Renal cortex interstitium (tissue), 11 donors: ENCODE data around the gene ZBTB7B. TPM values are rescaled to one million over a fixed set of nuclear protein-coding genes. Genes with fewer than 3 reads are reported as not detected.
A peak's percentile ranks its signal among the peaks of the same experiment; 100 is the strongest.
"Not testable (repeated sequence)": the region's sequence is repeated elsewhere in the genome, so short reads cannot be mapped to it uniquely, and the experiment has no call there.

Experiments used
- DNase-seq, 11 donors: peaks; one replicate each; pipeline ENCODE4 v3.0.0-alpha.2; 2013; ENCODE audit warnings: low read depth in 9 of 11, low spot score in 4 of 11; ENCODE audit errors: extremely low read depth in 1 of 11
- polyA plus RNA-seq, 3 donors: library from polyadenylated mRNA; unstranded; fragments of 120-200 nt; gene quantifications; one replicate each; pipeline ENCODE4 v1.2.1, GENCODE V29; 2013; ENCODE audit not compliant: insufficient read length in 3 of 3

ZBTB7B gene
- polyA plus RNA-seq, 3 donors = 12.6 to 18.6 (median 14.5) TPM

DNA sequence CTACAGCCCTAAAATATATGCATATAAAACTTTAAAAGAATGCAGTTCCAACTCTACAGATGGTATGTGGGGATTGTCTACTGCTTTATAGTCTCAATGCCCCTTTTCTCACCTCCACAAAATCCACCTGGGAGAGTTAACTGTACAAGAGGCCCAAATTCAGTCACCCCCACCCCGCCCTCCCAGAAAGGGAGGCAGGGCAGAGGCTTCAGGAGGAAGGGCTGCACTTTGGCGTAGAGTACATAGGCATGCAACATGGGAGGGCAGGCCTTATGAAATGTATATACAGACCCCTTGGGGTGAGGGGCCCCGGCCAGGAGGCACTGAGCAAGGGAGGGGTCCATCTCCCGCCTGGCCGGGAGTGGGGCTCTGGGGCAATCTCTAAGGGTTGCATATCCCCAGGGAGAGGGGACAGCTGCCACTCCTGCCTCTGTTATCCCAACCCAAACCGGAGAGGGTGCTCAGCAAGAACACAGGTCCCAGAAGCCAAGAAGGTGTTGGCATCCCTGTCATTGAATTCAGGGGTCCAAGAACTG lies 39.7 kb upstream of the ZBTB7B start:
- DNase-seq = no peak

DNA sequence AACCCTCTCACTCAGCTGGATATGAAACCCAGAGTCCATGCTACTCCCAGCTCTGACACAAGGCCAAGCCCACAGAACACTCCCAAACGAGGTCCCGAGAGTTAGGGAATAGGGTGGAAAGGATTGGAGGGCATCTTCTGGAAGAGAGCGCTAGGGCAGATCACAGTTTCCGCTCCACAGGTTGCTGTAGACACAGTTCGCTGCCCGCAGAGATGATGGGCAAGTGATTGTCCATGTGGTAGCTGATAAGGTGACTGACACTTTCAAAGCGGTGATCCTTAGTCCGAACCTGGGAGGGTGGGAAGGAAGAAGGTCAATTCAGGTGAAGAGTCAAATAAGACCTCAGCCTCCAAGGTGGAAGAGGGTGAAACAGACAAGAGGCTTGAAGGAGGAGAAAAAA lies 39.0 kb upstream of the ZBTB7B start:
- no peak for DNase-seq

DNA sequence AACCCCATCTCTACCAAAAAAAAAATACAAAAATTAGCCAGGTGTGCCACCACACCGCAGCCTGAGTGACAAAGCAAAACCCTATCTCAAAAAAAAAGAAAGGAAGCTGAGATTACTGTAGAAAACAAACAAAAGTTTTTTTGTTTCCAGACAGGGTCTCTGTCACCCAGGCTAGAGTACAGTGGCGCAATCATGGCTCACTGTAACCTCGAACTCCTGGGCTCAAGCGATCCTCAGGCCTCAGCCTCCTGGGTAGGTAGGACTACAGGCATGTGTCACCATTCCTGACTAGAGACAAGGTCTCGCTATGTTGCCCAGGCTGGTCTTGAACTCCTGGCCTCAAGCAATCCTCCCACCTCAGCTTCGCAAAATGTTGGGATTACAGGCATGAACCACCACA lies 38.2 kb upstream of the ZBTB7B start:
- DNase-seq = no peak

DNA sequence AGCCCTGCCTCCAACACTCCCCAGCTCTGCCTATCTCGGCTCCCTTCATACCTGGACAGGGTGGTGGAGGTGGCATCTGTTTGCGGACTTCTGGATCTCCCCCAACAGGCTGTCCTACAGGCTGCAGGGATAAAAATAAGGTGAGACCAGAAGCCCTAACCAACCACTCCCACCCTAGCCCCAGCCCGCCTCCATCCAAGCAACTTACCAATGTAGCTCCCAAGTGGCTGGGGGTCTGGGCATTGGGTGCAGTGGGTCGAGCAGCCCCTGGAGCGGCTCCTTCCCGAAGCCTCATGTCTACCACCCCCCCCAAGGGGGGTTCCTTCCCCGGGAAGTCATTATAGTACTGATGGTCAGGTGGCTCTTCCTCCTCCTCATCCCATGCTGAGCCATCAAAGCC lies 36.5 kb upstream of the ZBTB7B start:
- no peak for DNase-seq

DNA sequence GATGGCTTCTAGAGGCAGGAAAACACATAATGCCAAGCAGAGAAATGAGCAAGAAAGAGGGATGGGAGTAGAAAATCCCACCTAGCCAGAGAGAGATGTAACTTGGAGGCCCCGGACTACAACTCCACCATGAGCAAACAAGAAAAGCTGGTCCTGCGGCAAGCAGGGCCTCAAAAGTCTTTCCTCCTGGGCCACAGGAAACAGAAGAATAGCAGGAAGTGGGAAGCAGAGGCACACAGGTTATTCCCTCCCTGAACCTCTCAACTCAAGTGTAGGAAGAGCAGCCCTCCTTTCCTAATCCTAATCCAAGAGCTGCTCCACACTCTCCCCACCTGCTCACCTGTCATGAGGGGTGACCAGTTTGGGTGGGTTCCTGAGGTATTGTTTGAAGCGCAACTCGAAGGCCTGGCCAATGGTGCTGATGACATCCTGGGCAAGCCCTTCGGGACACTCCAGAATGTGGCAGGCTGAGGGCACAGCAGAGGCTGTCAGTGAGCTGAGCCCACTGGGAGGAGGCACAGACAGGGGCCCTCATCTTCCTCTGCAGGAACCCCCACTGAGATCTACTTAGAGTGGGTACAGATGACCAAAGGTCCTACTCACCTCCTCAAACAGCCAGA lies 35.2 kb upstream of the ZBTB7B start:
- no peak for DNase-seq

DNA sequence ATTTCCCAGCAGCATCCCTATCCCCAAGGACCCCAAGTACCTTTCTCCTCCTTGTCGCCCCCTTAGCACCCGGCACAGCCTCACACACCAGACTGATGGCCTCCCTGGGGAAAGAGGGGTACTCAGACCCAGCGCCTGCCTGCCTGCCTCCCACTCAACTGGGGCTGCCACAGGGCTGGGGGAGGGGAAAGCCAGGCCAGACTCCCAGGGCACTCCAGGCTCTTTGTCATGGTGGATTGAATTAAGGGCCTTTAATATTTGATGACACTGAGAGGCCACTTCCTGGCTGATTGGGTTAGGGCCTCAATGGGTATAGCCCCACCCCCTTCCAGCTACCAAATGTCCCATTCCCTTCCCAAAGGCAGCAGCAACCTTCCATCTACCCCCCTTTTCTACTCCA lies 33.9 kb upstream of the ZBTB7B start:
- DNase-seq = no peak

DNA sequence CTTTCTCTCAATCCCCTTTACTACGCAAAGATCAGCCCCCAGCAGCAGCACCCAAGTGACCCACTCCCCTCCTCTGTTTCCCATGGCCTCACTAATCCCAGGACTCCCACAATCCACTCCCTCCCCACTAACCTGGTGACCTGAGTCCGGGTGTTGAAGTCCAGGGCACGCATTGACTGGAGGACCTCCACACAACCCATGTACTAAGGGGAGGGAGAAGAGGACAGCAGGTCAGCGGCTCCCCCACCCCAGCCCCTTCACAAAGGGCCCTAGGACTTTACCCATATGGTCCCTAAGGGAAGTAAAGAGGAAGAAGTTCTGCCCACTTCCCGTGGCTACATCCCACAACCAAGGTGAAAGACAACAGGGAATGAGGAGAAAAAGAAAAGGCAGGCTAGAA lies 33.4 kb upstream of the ZBTB7B start:
- DNase-seq = no peak

DNA sequence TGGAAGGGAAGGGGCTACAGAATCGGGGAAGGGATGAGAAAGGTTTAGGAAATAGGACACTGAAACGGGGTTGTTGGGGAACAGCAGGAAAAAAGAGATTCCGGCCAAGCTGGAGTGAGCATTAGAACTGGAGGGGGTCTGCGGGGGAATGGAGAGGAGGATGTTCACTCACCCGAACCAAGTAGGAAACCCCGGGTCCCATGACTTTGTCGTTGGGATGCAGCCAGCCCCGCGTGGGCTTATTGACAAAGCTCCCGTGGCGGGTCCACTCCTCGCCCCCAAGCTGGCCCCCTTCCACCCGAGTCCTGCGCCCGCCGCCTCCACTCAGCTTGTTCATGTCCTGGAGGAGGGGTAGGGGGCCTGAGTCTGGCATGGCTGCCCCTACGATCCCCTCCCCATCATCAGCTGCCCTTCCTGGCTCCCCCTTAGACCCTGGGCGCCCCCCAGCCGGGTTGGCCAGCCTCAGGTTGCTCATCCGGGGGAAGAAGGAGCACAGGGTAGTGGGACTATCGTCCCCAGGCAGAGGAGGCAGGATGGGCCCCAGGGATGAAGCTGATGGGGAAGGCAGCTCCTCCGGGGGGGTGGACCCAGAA lies 32.6 kb upstream of the ZBTB7B start:
- no peak for DNase-seq

DNA sequence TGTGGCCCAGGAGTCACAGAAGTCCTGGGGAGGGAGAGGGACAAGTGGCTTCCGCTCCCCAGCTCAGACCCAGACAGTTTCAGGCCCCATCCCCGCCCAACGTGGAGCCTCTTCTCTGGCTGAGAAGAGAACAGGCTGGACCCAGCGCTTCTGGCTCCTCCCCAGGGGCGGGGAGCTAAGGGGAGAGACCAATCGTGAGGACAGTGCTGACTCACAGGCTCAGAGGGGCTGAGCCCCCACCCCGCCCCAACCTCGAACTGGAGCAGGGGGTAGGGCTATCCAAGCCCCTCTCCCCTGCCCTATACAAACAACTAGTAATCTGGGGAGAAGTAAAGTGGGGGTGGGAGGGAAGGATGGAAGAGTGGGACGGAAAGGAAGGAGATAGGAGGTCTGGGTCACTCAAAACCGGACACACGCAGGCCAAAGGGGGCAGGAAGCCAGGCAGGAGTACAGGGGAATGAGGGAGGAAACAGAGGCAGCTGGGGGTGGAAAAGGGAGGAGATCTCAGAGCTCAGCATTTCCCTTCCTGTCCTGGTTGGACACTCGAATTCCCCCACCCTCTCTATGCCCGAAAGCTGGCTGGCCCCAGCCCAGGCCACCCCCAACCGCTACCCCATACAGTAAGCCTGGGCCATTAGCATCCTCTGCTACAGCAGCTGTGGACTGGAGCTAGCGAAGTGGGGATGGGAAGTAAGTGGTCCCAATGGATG lies 31.8 kb upstream of the ZBTB7B start, which contains the start of gene SHC1:
Gene SHC1, minus strand, starts transcription at position 117 of the 710 bp plus-strand sequence. CDS start 221 bp downstream, outside the sequence.
- DNase-seq = peak in 10 of 11 donors; percentile 67 to 88 (median 81)

DNA sequence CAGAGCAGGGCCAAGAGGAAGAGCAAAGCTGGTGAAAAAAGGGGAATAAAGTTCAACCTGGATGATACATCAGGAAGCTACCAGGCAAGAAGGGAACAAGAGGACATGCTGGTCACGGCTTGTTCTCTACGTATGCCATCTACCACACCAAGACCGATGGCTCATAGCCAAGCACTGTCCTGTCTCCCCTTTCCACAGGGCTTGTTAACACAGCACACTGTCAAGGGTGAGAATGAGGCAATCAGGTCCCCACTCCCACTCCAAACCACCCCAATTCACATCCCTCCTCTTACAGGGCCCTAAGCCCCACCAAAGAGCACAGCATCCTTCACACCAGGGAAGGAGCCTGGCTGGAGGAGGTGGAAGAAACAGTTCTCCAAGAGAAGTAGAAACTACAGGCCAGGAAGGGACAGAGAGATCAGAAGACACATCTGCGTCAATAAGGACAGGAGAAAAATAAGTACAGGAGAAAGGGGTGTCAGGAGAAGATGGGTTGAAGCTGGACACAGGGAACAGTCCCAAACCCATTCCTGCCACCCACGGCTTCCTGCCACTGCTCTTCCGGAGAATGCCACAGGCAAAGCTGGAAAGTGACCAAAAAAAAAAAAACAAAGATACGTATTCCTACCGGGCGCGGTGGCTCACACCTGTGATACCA lies 31.1 kb upstream of the ZBTB7B start:
- no peak for DNase-seq

DNA sequence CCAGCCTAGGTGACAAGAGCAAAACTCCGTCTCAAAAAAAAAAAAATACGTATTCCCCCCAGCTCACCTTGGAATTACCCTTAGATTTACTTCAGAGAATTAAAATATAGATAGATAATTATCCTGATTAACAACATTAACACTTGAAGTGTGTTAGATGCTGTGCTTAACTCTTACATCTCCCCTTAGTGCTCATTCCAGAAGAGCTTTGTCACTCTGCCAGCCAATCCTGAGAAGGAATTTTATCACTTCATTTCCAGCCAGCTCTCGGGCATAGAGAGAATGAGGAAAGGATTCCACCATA lies 30.4 kb upstream of the ZBTB7B start:
- DNase-seq = no peak

DNA sequence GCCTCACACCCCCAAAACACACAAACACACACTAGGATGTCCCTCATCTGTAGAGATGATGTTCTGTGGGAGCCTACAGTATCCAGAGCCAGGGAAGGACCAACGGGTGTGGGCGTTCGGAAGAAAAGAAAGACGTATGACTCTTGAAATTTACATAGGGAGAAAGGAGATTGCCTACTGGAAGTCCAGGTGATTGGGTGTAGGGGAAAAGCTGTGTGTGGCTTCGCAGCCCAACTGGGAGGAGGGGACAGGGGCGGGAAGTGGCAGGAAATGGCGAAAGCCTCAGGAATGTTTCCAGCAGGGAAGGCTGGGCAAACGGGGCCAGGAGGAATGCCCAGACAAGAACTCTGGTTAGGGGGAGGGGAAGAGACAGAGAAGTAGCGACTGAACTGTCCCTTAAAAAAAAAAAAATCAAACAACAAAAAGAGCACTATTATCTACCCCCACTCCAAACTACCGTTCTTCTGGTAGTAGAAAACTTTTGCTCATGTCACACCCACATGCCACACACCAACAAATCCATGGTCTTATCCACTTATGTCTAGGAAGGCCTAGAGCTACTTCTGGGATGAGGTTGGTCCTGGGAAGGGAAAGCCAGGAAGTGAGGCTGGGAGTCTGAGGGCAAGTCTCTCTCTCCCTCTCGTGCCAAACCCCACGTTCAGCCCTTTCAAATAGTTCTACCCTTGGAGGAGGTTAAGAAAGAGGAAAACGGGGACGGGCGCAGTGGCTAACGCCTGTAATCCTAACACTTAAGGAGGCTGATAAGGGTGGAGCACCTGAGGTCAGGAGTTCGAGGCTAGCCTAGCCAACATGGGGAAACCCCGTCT lies 29.9 kb upstream of the ZBTB7B start:
- DNase-seq = peak in 1 of 11 donors; percentile 27

DNA sequence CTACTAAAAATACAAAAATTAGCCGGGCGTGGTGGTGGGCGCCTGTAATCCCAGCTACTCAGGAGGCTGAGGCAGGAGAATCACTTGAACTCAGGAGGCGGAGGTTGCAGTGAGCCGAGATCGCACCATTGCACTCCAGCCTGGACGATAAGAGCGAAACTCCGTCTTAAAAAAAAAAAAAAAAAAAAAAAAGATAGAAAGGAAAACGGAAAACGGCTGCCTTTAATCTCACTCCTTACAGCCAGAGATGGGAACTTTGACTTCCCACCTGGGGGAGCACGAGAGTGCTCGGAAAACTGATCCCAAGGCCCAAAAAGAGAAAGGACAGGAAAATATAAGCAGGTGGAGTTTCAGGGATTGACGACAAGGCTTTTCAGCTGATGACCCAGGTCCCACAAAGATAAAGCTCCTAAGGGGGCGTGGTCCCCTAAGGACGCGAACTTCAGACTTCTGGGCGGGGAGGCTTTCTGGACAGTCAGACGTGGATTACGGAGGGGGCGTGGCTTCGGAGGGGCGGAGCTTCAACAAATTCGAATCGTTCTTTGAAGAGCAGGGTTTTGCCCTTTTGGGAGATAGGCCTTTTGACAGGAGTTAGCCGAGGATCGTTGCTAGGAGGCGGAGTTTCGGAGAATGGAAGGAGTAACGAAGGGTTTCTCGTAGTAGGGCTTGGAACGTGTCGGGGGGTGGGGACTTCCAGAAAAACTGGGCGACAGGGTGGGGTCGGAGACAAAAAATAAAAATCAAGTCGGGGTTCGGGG lies 29.1 kb upstream of the ZBTB7B start:
- peak in 10 of 11 donors; percentile 83 to 96 (median 92) for DNase-seq

DNA sequence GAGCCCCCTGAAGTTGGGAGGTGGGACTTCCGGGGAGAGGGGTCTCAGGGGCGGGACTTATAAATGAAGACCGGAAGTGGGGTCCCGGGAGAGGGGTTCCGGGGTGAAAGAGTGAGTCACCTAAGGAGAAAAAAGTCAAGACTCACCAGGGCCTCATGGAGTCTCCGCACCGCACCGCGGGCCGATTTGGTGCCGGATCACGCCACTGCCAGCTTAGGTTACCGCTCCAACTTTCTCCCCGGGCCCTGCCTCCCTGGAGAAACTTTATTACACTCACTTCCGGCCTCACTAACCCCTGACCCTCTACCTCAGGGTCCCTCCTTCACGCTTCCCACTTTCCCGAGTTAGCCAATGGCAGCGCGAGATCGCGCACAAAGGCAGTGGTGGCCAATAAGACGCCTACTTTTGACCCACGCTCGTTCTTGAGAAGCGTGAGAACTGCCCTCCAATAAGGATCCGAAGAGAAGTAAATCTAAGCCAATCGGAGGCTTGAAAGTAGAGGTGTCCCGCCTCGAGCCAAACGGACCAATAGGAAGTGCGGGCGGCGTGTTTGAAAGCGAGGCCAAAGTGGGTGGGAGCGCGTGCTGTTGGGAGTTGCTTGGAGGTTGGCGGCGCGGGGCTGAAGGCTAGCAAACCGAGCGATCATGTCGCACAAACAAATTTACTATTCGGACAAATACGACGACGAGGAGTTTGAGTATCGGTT lies 28.3 kb upstream of the ZBTB7B start, which contains the start of gene CKS1B:
Gene CKS1B, plus strand, starts transcription at position 580 of the 706 bp plus-strand sequence. Its CDS starts 65 bp downstream, at position 645.
- DNase-seq = peak; percentile 98 to 100 (median 99)

DNA sequence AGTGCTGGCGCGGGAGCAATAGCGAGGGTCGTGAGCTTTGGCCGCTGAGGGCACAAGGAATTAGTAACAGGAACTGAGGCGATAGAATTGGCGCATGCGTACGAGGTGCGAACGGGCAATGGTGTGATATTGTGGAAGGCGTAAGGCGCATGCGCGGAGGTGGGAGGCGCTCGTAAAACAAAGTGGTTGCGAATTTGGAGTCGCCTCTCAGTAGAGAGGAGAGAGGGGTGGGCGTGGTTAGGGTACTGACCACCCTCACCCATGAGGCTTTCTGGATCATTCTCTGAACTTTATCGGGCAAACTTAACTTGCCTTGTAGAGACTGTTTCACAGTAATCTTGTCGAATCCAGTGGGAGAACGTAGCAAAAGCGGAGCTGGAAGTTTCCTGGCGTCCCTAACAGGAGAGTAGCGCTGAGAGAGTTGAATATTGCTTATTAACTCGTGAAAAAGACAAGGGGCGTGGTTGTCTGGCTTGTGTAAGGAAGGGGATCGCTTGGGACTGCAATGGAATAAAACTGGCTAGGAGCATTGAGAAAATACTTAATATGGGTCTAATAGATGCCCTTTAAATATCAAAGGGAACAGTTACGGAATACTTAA lies 27.7 kb upstream of the ZBTB7B start:
- peak; percentile 90 to 100 (median 96) for DNase-seq

DNA sequence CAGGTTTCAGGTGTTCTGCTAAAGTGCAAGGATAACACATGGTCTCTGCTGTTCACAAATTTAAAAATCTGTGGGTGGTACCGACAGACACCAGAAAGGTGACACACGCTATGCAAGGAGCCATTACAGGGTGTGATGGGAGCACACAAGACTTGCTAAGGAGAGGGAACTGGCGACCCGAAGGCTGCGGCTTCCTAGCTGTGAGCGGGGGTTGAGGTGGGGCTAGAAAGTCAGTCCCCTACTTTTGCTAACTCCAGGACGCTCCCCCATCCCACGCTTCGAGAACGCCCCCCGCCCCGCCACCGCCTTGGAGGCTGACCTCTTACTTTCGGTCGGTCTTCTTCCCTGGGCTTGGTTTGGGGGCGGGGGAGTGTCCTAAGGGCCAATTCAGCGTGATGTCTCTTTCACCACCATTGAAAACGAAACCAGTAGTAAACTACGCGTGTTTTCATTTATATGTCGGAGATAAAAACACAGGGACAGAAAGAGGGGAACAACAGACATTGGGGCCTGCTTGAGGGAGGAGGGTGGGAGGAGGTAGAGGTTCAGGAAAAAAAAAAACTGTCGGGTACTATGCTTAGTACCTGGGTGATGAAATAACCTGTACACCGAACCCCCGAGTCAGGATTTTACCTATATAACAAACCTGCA lies 27.1 kb upstream of the ZBTB7B start:
- peak in 1 of 11 donors; percentile 42 for DNase-seq

DNA sequence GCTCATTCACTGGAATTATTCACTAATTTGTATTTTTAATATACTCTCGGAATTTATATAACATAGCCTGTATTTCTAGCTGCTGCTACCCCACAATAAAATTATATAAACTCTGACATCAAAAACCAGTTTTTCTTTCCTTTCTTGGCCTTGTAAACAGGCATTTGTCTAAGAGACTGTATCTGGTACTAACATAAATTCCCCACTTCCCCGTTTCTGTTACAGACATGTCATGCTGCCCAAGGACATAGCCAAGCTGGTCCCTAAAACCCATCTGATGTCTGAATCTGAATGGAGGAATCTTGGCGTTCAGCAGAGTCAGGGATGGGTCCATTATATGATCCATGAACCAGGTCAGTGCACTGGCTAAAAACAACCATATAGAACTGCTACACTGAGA lies 24.8 kb upstream of the ZBTB7B start:
- DNase-seq = not testable (repeated sequence)
